ENCODE data around the gene PRM2.

PRM2 gene

DNA sequence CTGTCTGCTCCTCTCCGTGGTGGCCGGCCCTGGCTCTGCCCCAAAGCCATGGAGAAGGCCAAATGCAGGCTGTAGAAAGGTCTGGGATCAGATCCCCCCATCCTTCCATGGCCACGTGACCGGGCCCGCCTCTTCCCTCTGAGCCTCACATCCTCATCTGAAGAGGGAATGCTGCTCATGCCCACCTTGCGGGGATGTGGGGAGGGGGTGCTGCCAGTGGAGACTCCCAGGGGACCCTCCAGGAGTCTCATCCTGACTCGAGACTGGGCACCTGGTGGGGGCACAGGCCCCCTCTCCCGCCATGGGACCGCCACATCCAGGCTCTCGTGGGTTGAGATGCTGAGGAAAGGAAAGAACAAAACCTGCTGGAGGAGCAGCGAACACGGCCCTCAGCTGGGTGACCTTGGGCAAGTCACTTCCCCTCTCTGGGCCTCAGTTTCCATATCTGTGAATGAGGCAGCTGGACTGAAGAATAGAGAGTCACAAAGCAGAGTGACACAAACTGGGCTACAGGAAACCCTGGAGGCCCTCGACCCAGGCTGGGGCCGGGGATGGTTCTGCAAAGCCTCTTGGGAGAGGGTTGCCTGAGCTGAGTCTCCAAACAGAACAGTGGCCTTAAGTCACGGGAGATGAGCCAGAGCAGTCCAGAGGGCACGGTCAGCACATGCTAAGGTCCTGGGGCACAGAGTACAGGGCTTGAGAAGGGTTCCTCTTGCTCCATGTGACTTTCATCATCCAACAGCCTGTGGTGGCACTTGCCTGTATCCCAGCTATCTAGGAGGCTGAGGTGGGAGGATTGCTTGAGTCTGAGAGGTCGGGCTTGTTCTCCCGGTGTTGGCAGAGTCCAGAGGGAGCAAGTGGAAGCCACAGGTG, 50.4 kb downstream of the PRM2 start:
- DNase-seq, result no peak

All from T-helper 2 cell (primary cell).